ENCODE measurements around the gene CEBPA. TPM values are rescaled to one million over a fixed set of nuclear protein-coding genes. Genes with fewer than 3 reads are reported as not detected.
A peak's percentile ranks its signal among the peaks of the same experiment; 100 is the strongest.

The CEBPA gene
- total RNA-seq, 4 donors from 2014 or later: 5.1 to 15.9 (median 8.9) TPM

DNA sequence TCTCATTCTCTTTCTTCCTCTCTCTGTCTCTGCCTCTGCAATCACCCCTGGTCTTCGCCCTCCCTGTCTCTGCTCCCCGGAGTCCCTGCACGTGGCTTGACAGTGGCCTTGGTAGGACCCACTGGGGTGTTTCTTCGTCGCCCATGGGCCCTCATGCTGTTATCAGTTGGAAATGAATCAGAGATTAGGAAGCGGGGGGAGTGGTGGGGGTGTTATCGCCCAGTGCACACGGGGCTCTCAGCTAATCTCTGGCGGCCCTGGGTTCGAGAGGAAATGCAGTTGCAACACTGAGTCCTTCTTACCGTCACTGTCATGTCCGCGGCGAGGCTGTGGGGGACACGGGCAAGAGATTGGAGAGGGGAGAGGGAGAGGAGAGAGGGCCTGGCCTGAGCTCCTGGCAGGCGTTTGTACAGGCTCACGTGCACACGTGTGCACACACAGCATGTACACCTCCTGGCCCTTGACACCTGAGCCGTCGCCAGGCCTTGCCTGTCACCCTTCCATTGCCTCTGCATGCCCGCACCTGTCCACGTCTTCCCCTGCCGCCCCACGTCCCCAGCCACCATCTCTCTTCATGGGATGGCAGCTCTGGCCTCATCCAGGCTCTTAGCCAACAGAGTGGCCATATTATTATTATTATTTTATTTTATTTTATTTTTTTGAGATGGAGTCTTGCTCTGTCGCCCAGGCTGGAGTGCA is 38.9 kb downstream of the CEBPA start:
- no peaks in the 10 kb centered on the region for H3K4me1 ChIP-seq
- DNase-seq (ENCODE audit: extremely low spot score): no peak
- H3K9me3 ChIP-seq: peaks cover 0 to 5% (median 2%) of the 10 kb centered on the region in 4 donors
- no peaks in the 10 kb centered on the region for H3K36me3 ChIP-seq
- TF ChIP-seq POLR2AphosphoS5 (IDR thresholded peaks at IDR 0.05): no peak
- TF ChIP-seq, protein P1, sequence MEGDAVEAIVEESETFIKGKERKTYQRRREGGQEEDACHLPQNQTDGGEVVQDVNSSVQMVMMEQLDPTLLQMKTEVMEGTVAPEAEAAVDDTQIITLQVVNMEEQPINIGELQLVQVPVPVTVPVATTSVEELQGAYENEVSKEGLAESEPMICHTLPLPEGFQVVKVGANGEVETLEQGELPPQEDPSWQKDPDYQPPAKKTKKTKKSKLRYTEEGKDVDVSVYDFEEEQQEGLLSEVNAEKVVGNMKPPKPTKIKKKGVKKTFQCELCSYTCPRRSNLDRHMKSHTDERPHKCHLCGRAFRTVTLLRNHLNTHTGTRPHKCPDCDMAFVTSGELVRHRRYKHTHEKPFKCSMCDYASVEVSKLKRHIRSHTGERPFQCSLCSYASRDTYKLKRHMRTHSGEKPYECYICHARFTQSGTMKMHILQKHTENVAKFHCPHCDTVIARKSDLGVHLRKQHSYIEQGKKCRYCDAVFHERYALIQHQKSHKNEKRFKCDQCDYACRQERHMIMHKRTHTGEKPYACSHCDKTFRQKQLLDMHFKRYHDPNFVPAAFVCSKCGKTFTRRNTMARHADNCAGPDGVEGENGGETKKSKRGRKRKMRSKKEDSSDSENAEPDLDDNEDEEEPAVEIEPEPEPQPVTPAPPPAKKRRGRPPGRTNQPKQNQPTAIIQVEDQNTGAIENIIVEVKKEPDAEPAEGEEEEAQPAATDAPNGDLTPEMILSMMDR (IDR thresholded peaks at IDR 0.05): no peak
- no peak for TF ChIP-seq POLR2A (IDR thresholded peaks at IDR 0.05; ENCODE audit: low read depth)
- TF ChIP-seq EP300 (IDR thresholded peaks at IDR 0.05): no peak
- no peak overlapping the region for H3K4me3 ChIP-seq
- 75% methylated on average over 25 of the region's 25 CpGs for WGBS
- peaks cover 0 to 12% (median 0%) of the 10 kb centered on the region in 4 donors for H3K27me3 ChIP-seq
- intact Hi-C loops (cut with DNase I): no loop called here
- no peak overlapping the region for H3K27ac ChIP-seq (replicated peaks in 1 of 4)

DNA sequence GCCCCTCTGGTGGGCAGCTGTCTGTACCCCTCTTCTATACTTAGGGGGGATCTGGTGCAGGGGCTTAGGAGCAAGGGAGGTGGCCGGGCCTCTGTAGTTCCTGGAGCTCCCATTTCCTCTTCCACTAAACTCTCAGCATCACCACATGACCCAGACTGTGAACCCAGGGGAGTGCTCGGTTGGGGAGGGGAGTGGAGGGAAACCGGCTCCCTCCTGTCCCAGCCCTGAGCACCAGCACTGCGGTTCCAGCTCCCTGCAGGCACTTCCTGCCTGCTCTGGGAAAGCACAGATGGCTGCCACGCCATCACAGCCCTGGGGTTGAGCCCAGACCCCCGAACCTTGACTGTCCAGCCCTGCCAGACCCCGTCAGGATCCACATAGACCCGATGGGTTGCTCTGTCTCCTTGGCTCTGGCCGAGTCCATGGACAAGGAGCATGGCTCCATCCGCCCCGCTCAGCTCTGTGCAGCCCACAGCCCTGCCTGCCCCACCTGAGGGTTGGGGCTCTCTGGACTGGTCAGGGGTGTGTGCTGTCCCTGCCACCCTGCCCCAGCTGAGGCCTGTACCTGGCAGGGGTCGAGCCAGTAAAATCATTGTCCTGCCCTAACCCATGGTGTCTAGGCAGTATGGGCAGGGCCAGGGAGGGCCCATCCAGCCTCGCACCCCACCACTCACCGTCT is 40.7 kb downstream of the CEBPA start:
- peaks cover 0 to 13% (median 5%) of the 10 kb centered on the region in 4 donors for H3K9me3 ChIP-seq
- DNase-seq (ENCODE audit: extremely low spot score): no peak
- H3K4me1 ChIP-seq: no peaks in the 10 kb centered on the region
- no peaks in the 10 kb centered on the region for H3K36me3 ChIP-seq
- H3K27me3 ChIP-seq: no peaks in the 10 kb centered on the region
- H3K4me3 ChIP-seq: no peak overlapping the region
- 70% methylated on average over 9 of the region's 14 CpGs for WGBS
- no peak overlapping the region for H3K27ac ChIP-seq (replicated peaks in 1 of 4)
- no peak for TF ChIP-seq EP300 (IDR thresholded peaks at IDR 0.05)
- no peak for TF ChIP-seq POLR2A (IDR thresholded peaks at IDR 0.05; ENCODE audit: low read depth)
- TF ChIP-seq, protein P1 (IDR thresholded peaks at IDR 0.05): no peak
- no peak for TF ChIP-seq POLR2AphosphoS5 (IDR thresholded peaks at IDR 0.05)
- intact Hi-C loops (cut with DNase I): no loop called here

DNA sequence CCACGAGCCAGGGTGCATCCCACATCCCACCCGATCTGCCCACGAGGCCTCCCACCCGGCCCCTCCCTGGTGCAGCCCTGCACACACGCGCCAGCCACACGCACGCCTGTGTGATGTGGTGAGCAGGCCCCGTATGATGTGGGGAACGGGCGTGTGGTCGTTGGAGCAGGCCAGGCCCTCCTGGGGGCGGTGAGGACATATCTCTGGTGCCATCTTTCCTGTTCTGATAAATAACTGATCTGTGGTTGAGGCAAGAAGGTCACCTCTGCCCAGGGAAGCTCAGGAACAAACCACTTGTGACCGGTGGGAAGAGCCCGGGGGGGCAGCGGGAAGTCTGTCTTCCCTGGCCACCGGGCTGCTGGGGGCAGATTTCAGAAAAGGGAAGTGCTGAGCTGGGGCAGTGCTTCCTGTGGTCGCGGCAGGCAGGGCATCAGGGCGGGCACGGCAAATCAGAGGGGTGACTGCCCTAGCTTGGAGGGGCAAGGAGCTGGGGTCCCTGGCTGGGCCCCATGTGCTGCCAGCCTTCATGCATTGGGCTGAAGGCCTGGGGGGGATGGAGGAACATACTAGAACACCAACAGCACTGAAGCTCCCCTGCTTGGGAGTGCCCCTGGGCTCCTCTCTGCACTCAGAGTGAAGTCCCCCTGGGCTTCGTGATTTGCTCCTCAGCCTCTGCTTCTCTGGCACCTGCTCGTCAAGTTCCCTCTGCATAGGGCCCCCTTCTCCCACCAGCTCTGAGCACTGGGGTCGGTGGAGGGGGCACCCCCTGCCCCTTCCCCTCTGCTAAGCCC is 41.5 kb downstream of the CEBPA start:
- H3K4me3 ChIP-seq: no peak overlapping the region
- no peaks in the 10 kb centered on the region for H3K27me3 ChIP-seq
- intact Hi-C loops (cut with DNase I): no loop called here
- no peak for DNase-seq (ENCODE audit: extremely low spot score)
- TF ChIP-seq POLR2A (IDR thresholded peaks at IDR 0.05; ENCODE audit: low read depth): no peak
- no peak for TF ChIP-seq EP300 (IDR thresholded peaks at IDR 0.05)
- TF ChIP-seq, protein P1 (IDR thresholded peaks at IDR 0.05): no peak
- no peak for TF ChIP-seq POLR2AphosphoS5 (IDR thresholded peaks at IDR 0.05)
- H3K27ac ChIP-seq (replicated peaks in 1 of 4): peak overlapping the region in 1 of 4 donors; percentile 17
- no peaks in the 10 kb centered on the region for H3K36me3 ChIP-seq
- H3K4me1 ChIP-seq: no peaks in the 10 kb centered on the region
- peaks cover 0 to 13% (median 5%) of the 10 kb centered on the region in 4 donors for H3K9me3 ChIP-seq
- 75% methylated on average over 20 of the region's 24 CpGs for WGBS

DNA sequence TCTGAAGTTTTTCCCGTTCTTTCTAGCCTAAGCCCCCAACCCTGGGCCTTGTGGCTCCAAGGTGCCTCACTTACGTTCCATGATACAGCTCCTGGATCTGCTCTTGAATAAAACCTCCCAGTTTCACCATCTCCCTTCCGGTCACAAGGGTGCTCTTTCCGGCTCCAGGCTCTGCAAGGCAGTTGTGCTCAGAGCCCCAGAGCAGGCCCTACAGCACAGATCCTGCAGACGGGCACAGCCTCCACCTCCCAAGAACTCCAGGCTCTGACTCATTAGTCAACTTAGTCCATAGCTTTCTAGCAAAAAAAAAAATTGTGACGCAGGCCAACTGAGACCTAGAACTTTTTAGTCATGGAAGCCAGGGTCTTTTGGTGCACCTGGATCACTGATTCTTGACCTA is 42.8 kb downstream of the CEBPA start:
- no peak for TF ChIP-seq EP300 (IDR thresholded peaks at IDR 0.05)
- no peak for TF ChIP-seq POLR2AphosphoS5 (IDR thresholded peaks at IDR 0.05)
- intact Hi-C loops (cut with DNase I): no loop called here
- Histone ChIP-seq H3K4me3 (no peak overlapping the region), H3K36me3 (no peaks in the 10 kb centered on the region), H3K9me3 (peaks cover 0 to 13% (median 5%) of the 10 kb centered on the region in 4 donors), H3K27ac (replicated peaks in 1 of 4) (no peak overlapping the region), H3K27me3 (peaks cover 0 to 3% (median 0%) of the 10 kb centered on the region in 4 donors), H3K4me1 (no peaks in the 10 kb centered on the region)
- DNase-seq (ENCODE audit: extremely low spot score): no peak
- 82% methylated on average over 6 of the region's 6 CpGs for WGBS

DNA sequence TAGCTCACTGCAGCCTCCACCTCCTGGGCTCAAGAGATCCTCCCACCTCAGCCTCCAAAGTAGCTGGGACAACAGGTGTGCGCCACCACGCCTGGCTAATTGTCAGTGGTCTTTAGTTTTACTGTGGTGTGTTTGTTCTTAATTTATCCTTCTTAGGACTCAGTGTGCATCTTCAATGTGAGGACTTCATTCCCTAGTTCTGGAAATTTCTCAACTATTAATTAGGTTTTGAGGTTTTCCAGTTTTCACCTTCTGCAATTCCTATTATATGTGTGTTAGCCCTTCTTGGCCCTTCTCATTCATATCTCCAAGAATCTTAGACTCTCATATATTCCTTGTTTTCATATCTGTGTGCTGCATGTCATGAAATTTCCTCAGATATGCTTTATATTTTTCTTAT is 44.5 kb downstream of the CEBPA start:
- WGBS: 100% methylated on average over 2 of the region's 2 CpGs
- DNase-seq (ENCODE audit: extremely low spot score): no peak
- intact Hi-C loops (cut with DNase I): no loop called here
- H3K27me3 ChIP-seq: peaks cover 0 to 21% (median 0%) of the 10 kb centered on the region in 4 donors
- H3K4me1 ChIP-seq: no peaks in the 10 kb centered on the region
- H3K9me3 ChIP-seq: peaks cover 0 to 13% (median 5%) of the 10 kb centered on the region in 4 donors
- no peaks in the 10 kb centered on the region for H3K36me3 ChIP-seq
- TF ChIP-seq, protein P1 (IDR thresholded peaks at IDR 0.05): no peak
- H3K4me3 ChIP-seq: no peak overlapping the region
- no peak overlapping the region for H3K27ac ChIP-seq (replicated peaks in 1 of 4)

Measured in esophagus muscularis mucosa (tissue), 4 donors.